ENCODE data around the gene THBS1.

The THBS1 gene

DNA sequence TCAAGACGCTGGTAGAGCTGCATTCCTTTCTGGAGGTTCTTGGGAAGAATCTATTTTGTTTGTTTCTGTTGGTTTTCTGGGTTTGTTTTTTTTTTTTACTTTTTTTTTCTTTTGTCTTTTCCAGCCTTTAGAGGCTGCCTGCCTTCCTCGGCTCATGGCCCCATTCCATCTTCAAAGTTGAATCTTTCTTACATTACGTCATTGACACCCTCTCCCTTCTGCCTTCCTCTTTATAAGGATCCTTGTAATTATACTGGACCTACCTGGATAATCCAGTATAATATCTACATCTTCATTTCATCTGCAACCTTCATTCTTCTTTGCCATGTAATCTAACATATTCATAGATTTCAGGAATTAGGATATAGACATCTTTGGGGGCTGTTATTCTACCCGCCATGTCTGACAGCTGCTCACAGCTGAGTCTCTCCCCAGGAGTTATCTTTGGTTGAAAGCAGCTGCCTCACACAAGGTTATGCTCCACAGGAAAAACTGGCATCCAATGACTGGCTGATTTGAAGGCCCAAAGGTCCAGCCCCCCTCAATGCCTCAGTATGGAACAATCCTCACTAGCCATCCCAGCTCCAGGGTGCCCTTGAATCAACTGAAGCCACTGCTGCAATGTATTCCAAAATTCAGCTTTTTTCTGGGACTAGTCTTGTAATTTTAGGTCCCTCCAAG lies 38.4 kb upstream of the THBS1 start:
- Histone ChIP-seq H3K27me3 (ENCODE audit: insufficient read depth, low read length) (no peaks in the 10 kb centered on the region), H3K9me3 (ENCODE audit: low read length) (no peaks in the 10 kb centered on the region), H3K9ac (ENCODE audit: low read length) (no peak overlapping the region), H3K9me2 (ENCODE audit: low read depth, low read length) (no peaks in the 10 kb centered on the region), H4K20me1 (ENCODE audit: insufficient read depth, low read length) (no peaks in the 10 kb centered on the region), H2AFZ (ENCODE audit: low read length) (no peak overlapping the region), H3K4me1 (ENCODE audit: insufficient read depth, low read length, severe bottlenecking) (no peaks in the 10 kb centered on the region), H3K4me3 (ENCODE audit: low read depth, low read length, poor library complexity, severe bottlenecking) (no peak overlapping the region), H3K79me2 (ENCODE audit: insufficient read depth, low read length) (no peaks in the 10 kb centered on the region), H3F3A (ENCODE audit: insufficient read depth, low read length) (no peaks in the 10 kb centered on the region), H3K36me3 (ENCODE audit: insufficient read depth, low read length) (no peaks in the 10 kb centered on the region), H3K27ac (ENCODE audit: low read depth, low read length, poor library complexity, severe bottlenecking) (no peak overlapping the region), H3K4me2 (ENCODE audit: low read length) (no peak overlapping the region)
- TF ChIP-seq EZH2 (IDR thresholded peaks at IDR 0.05; ENCODE audit: borderline replicate concordance, low read length) (no peak), CTCF (IDR thresholded peaks at IDR 0.05; ENCODE audit: low read length) (no peak)

DNA sequence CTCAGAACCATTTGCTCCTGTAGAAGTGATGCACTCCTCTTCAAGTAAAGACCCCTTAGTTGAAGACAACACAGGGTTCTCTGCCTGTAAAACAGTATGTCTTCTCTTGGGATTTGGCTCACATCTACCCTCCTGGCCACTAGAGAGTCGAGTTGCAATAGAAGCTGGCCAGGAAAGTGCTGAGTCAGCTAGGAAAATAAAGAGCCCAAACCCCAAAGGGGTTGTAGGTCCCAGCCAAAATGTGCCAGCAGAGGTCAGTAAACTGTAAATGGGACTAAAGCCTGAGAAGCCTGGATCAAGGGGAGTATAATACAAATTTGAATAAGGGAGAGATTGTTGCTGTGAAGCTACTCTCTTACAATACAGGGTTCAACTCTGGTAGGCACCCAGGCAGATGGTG lies 37.2 kb upstream of the THBS1 start:
- H3K4me3 ChIP-seq (ENCODE audit: low read depth, low read length, poor library complexity, severe bottlenecking): no peak overlapping the region
- TF ChIP-seq EZH2 (IDR thresholded peaks at IDR 0.05; ENCODE audit: borderline replicate concordance, low read length): no peak
- TF ChIP-seq CTCF (IDR thresholded peaks at IDR 0.05; ENCODE audit: low read length): no peak

DNA sequence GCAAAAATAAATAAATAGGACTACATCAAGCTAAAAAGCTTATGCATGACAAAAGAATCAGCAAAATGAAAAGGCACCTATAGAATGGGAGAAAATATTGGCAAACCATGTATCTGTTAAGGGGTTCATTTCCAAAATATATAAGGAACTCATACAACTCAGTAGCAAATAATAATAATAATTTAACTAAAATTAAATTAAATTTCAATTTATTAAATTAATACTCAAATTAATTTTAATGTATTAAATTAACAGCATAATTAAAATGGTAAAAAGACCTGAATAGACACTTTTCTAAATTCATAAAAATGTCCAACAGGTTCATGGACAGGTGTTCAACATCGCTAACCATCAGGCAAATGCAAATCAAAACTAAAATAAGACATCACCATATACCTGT lies 34.0 kb upstream of the THBS1 start:
- no peak overlapping the region for H3K4me2 ChIP-seq (ENCODE audit: low read length)
- H3K36me3 ChIP-seq (ENCODE audit: insufficient read depth, low read length): no peaks in the 10 kb centered on the region
- no peaks in the 10 kb centered on the region for H3K79me2 ChIP-seq (ENCODE audit: insufficient read depth, low read length)
- H3F3A ChIP-seq (ENCODE audit: insufficient read depth, low read length): no peaks in the 10 kb centered on the region
- no peak overlapping the region for H3K9ac ChIP-seq (ENCODE audit: low read length)
- H2AFZ ChIP-seq (ENCODE audit: low read length): no peak overlapping the region
- no peaks in the 10 kb centered on the region for H3K4me1 ChIP-seq (ENCODE audit: insufficient read depth, low read length, severe bottlenecking)
- no peaks in the 10 kb centered on the region for H3K9me2 ChIP-seq (ENCODE audit: low read depth, low read length)
- TF ChIP-seq CTCF (IDR thresholded peaks at IDR 0.05; ENCODE audit: low read length) (no peak), EZH2 (IDR thresholded peaks at IDR 0.05; ENCODE audit: borderline replicate concordance, low read length) (no peak)
- no peak overlapping the region for H3K27ac ChIP-seq (ENCODE audit: low read depth, low read length, poor library complexity, severe bottlenecking)
- H4K20me1 ChIP-seq (ENCODE audit: insufficient read depth, low read length): no peaks in the 10 kb centered on the region
- H3K27me3 ChIP-seq (ENCODE audit: insufficient read depth, low read length): no peaks in the 10 kb centered on the region
- no peak overlapping the region for H3K4me3 ChIP-seq (ENCODE audit: low read depth, low read length, poor library complexity, severe bottlenecking)
- no peaks in the 10 kb centered on the region for H3K9me3 ChIP-seq (ENCODE audit: low read length)

More for the DNA sequence above, 37.2 kb upstream of the THBS1 start:
- H4K20me1 ChIP-seq (ENCODE audit: insufficient read depth, low read length): no peaks in the 10 kb centered on the region
- H3K27me3 ChIP-seq (ENCODE audit: insufficient read depth, low read length): no peaks in the 10 kb centered on the region
- no peaks in the 10 kb centered on the region for H3K9me2 ChIP-seq (ENCODE audit: low read depth, low read length)
- H3K36me3 ChIP-seq (ENCODE audit: insufficient read depth, low read length): no peaks in the 10 kb centered on the region
- no peak overlapping the region for H3K9ac ChIP-seq (ENCODE audit: low read length)
- H3K27ac ChIP-seq (ENCODE audit: low read depth, low read length, poor library complexity, severe bottlenecking): no peak overlapping the region
- H3F3A ChIP-seq (ENCODE audit: insufficient read depth, low read length): no peaks in the 10 kb centered on the region
- H3K79me2 ChIP-seq (ENCODE audit: insufficient read depth, low read length): no peaks in the 10 kb centered on the region
- no peaks in the 10 kb centered on the region for H3K9me3 ChIP-seq (ENCODE audit: low read length)
- H3K4me2 ChIP-seq (ENCODE audit: low read length): no peak overlapping the region
- no peaks in the 10 kb centered on the region for H3K4me1 ChIP-seq (ENCODE audit: insufficient read depth, low read length, severe bottlenecking)
- H2AFZ ChIP-seq (ENCODE audit: low read length): no peak overlapping the region
